HEK293 (cell line): ENCODE data around the gene TMEM17.

Experiments used
- CTCF ChIA-PET: fragments of 350-600 bp; formaldehyde crosslinking; extraction: SDS; loops from one replicate; lab custom pipeline; 2021; ENCODE audit warnings: antibody characterized with exemption; lab: Yijun Ruan, JAX
- POLR2A ChIA-PET: fragments of 300-600 bp; formaldehyde crosslinking; extraction: SDS; loops from one replicate; lab custom pipeline; 2020; ENCODE audit warnings: antibody characterized with exemption, inconsistent platforms; lab: Yijun Ruan, JAX
- H3K27ac ChIP-seq: fragments of 200-500 bp; sonication (Bioruptor generic); 2 replicates; pipeline ENCODE4 v1.5.1; 2014; ENCODE audit warnings: low read depth, low read length, control low read depth, inconsistent platforms; ENCODE audit errors: extremely low read depth
- H3K36me3 ChIP-seq, 2 experiments: fragments of 200-500 bp in 1 of 2; sonication (Bioruptor generic) in 1 of 2; 1 replicate in 1 of 2; 2 replicates in 1 of 2; pipeline ENCODE4 v1.5.1; 2014 to 2017; ENCODE audit warnings: inconsistent platforms in 2 of 2, low read length in 2 of 2; ENCODE audit not compliant: control insufficient read depth in 2 of 2, insufficient read depth in 1 of 2
- H3K4me1 ChIP-seq: fragments of 200-500 bp; sonication (Bioruptor generic); 2 replicates; pipeline ENCODE4 v1.5.1; 2014; ENCODE audit warnings: mild to moderate bottlenecking, low read length, inconsistent platforms; ENCODE audit not compliant: control insufficient read depth, insufficient read depth
- H3K4me3 ChIP-seq: 2 replicates; pipeline ENCODE4 v1.5.1; 2011; ENCODE audit warnings: low read depth, mild to moderate bottlenecking, control low read depth, low read length, moderate library complexity
- H3K9me3 ChIP-seq: fragments of 200-500 bp; sonication (Bioruptor generic); 2 replicates; pipeline ENCODE4 v1.5.1; 2014; ENCODE audit warnings: low read depth, low read length, inconsistent platforms; ENCODE audit not compliant: control insufficient read depth, insufficient read depth
- IKZF3 ChIP-seq: fragments of 450-650 bp; IDR thresholded peaks from 2 replicates; pipeline ENCODE4 v1.5.0; 2018; ENCODE audit warnings: missing biosample characterization, mild to moderate bottlenecking, missing genetic modification characterization, moderate library complexity
- REPIN1 ChIP-seq: fragments of 450-650 bp; formaldehyde crosslinking; IDR thresholded peaks from 2 replicates; pipeline ENCODE4 v1.5.1; 2017; ENCODE audit warnings: missing biosample characterization, missing genetic modification characterization, low read depth
- SP3 ChIP-seq: fragments of 450-650 bp; formaldehyde crosslinking; IDR thresholded peaks from 2 replicates; pipeline ENCODE4 v1.5.1; 2016; ENCODE audit warnings: missing biosample characterization, missing genetic modification characterization
- TSHZ1 ChIP-seq: fragments of 450-650 bp; formaldehyde crosslinking; IDR thresholded peaks from 2 replicates; pipeline ENCODE4 v1.5.1; 2016; ENCODE audit warnings: missing biosample characterization, missing genetic modification characterization, borderline replicate concordance
- ZNF2 ChIP-seq: fragments of 450-650 bp; formaldehyde crosslinking; IDR thresholded peaks from 2 replicates; pipeline ENCODE4 v1.5.1; 2016; ENCODE audit warnings: missing biosample characterization, missing genetic modification characterization
- ZNF266 ChIP-seq: fragments of 450-650 bp; formaldehyde crosslinking; IDR thresholded peaks from 2 replicates; pipeline ENCODE4 v1.5.1; 2016; ENCODE audit warnings: missing biosample characterization, missing genetic modification characterization, low read depth
- ZNF324 ChIP-seq: fragments of 450-650 bp; formaldehyde crosslinking; IDR thresholded peaks from 2 replicates; pipeline ENCODE4 v1.5.1; 2016; ENCODE audit warnings: missing biosample characterization, missing genetic modification characterization
- ZNF416 ChIP-seq: fragments of 450-650 bp; formaldehyde crosslinking; IDR thresholded peaks from 2 replicates; pipeline ENCODE4 v1.5.1; 2016; ENCODE audit warnings: missing biosample characterization, missing genetic modification characterization
- ZNF544 ChIP-seq: fragments of 450-650 bp; formaldehyde crosslinking; IDR thresholded peaks from 2 replicates; pipeline ENCODE4 v1.5.0; 2017; ENCODE audit warnings: missing biosample characterization, missing genetic modification characterization
- ZNF580 ChIP-seq: fragments of 450-650 bp; formaldehyde crosslinking; IDR thresholded peaks from 2 replicates; pipeline ENCODE4 v1.5.1; 2016; ENCODE audit warnings: missing biosample characterization, missing genetic modification characterization
- ZNF610 ChIP-seq: fragments of 450-650 bp; formaldehyde crosslinking; IDR thresholded peaks from 2 replicates; pipeline ENCODE4 v1.5.1; 2016; ENCODE audit warnings: missing biosample characterization, missing genetic modification characterization, borderline replicate concordance
- ZNF654 ChIP-seq: fragments of 450-650 bp; formaldehyde crosslinking; IDR thresholded peaks from 2 replicates; pipeline ENCODE4 v1.5.1; 2016; ENCODE audit warnings: low read depth, missing biosample characterization, missing genetic modification characterization
- ZNF660 ChIP-seq: fragments of 450-650 bp; IDR thresholded peaks from 2 replicates; pipeline ENCODE4 v1.5.1; 2018; ENCODE audit warnings: missing biosample characterization, mild to moderate bottlenecking, missing genetic modification characterization
- ZNF701 ChIP-seq: fragments of 450-650 bp; formaldehyde crosslinking; IDR thresholded peaks from 2 replicates; pipeline ENCODE4 v1.5.1; 2016; ENCODE audit warnings: missing biosample characterization, missing genetic modification characterization
- ZNF707 ChIP-seq: fragments of 450-650 bp; formaldehyde crosslinking; IDR thresholded peaks from 2 replicates; pipeline ENCODE4 v1.5.1; 2016; ENCODE audit warnings: missing biosample characterization, missing genetic modification characterization
- TF ChIP-seq, protein P1 (sequence below): fragments of 450-650 bp; formaldehyde crosslinking; IDR thresholded peaks from 2 replicates; pipeline ENCODE4 v1.5.1; 2017; ENCODE audit warnings: missing biosample characterization, missing genetic modification characterization
- TF ChIP-seq, protein P2 (sequence below): fragments of 450-650 bp; formaldehyde crosslinking; IDR thresholded peaks from 2 replicates; pipeline ENCODE4 v1.5.1; 2016; ENCODE audit warnings: missing biosample characterization, missing genetic modification characterization
- TF ChIP-seq, protein P3 (sequence below): fragments of 450-650 bp; formaldehyde crosslinking; IDR thresholded peaks from 2 replicates; pipeline ENCODE4 v1.5.1; 2016; ENCODE audit warnings: missing biosample characterization, missing genetic modification characterization

The TMEM17 gene

GRCh38 chr2:62526531-62527381 is 20.8 kb upstream of the TMEM17 start:
- POLR2A ChIA-PET, result no interaction called here
- CTCF ChIA-PET, result interaction anchor here (0.6 kb wide), 4 partner anchors 19 to 504 kb away, joined by 3 to 5 read pairs (median 4); no protein-coding TSS in a partner anchor
- TF ChIP-seq ZNF324 (tag by site-specific recombination) (no peak), ZNF580 (no peak), ZNF610 (no peak), REPIN1 (tag by site-specific recombination) (no peak), ZNF2 (tag by site-specific recombination) (no peak), ZNF701 (no peak), TSHZ1 (no peak), ZNF707 (no peak), ZNF654 (tag by site-specific recombination) (no peak), ZNF660 (tag by site-specific recombination) (no peak), ZNF544 (no peak), ZNF416 (tag by site-specific recombination) (no peak), ZNF266 (tag by site-specific recombination) (no peak), IKZF3 (tag by site-specific recombination) (no peak), SP3 (tag by site-specific recombination) (no peak)
- TF ChIP-seq, protein P1, sequence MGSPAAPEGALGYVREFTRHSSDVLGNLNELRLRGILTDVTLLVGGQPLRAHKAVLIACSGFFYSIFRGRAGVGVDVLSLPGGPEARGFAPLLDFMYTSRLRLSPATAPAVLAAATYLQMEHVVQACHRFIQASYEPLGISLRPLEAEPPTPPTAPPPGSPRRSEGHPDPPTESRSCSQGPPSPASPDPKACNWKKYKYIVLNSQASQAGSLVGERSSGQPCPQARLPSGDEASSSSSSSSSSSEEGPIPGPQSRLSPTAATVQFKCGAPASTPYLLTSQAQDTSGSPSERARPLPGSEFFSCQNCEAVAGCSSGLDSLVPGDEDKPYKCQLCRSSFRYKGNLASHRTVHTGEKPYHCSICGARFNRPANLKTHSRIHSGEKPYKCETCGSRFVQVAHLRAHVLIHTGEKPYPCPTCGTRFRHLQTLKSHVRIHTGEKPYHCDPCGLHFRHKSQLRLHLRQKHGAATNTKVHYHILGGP (tag by site-specific recombination), result no peak
- TF ChIP-seq, protein P2, sequence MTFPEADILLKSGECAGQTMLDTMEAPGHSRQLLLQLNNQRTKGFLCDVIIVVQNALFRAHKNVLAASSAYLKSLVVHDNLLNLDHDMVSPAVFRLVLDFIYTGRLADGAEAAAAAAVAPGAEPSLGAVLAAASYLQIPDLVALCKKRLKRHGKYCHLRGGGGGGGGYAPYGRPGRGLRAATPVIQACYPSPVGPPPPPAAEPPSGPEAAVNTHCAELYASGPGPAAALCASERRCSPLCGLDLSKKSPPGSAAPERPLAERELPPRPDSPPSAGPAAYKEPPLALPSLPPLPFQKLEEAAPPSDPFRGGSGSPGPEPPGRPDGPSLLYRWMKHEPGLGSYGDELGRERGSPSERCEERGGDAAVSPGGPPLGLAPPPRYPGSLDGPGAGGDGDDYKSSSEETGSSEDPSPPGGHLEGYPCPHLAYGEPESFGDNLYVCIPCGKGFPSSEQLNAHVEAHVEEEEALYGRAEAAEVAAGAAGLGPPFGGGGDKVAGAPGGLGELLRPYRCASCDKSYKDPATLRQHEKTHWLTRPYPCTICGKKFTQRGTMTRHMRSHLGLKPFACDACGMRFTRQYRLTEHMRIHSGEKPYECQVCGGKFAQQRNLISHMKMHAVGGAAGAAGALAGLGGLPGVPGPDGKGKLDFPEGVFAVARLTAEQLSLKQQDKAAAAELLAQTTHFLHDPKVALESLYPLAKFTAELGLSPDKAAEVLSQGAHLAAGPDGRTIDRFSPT, result no peak
- TF ChIP-seq, protein P3, sequence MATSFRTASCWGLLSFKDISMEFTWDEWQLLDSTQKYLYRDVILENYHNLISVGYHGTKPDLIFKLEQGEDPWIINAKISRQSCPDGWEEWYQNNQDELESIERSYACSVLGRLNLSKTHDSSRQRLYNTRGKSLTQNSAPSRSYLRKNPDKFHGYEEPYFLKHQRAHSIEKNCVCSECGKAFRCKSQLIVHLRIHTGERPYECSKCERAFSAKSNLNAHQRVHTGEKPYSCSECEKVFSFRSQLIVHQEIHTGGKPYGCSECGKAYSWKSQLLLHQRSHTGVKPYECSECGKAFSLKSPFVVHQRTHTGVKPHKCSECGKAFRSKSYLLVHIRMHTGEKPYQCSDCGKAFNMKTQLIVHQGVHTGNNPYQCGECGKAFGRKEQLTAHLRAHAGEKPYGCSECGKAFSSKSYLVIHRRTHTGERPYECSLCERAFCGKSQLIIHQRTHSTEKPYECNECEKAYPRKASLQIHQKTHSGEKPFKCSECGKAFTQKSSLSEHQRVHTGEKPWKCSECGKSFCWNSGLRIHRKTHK (tag by site-specific recombination), result no peak
- Histone ChIP-seq H3K36me3 (no peaks in the 10 kb centered on the region), H3K27ac (no peak overlapping the region), H3K4me1 (no peaks in the 10 kb centered on the region; the same call in 1 of the 2 replicates), H3K4me3 (no peak overlapping the region), H3K9me3 (no peaks in the 10 kb centered on the region)
